C4-2B (cell line): Measurements from ENCODE around the gene FMO4.
"Not testable (repeated sequence)": the region's sequence is repeated elsewhere in the genome, so short reads cannot be mapped to it uniquely, and the experiment has no call there.

Experiments used
- CTCF ChIP-seq: fragments of 450-650 bp; conservative IDR thresholded peaks from 2 replicates; pipeline ENCODE4 v1.5.1; 2017; ENCODE audit warnings: mild to moderate bottlenecking
- ZFX ChIP-seq: fragments of 450-650 bp; IDR thresholded peaks from 2 replicates; pipeline ENCODE4 v1.6.1; 2017

- peak; percentile 29 for TF ChIP-seq CTCF
- not testable (repeated sequence) for TF ChIP-seq ZFX
Measured at GRCh38 chr1:171359731-171360527, 45.9 kb downstream of the FMO4 start.
